Smooth muscle cell (in vitro differentiated cells): ENCODE measurements around the gene MTHFD2. TPM values are rescaled to one million over a fixed set of nuclear protein-coding genes. Genes with fewer than 3 reads are reported as not detected.
A peak's percentile ranks its signal among the peaks of the same experiment; 100 is the strongest.

Source experiments
- DNase-seq: peaks from one replicate; lab custom pipeline; 2025; ENCODE audit not compliant: unreplicated experiment; lab: John Stamatoyannopoulos, UW
- H2AFZ ChIP-seq: fragments of 200-600 bp; sonication (generic); 2 replicates; pipeline ENCODE4 v1.6.0; 2016; ENCODE audit warnings: antibody characterized with exemption, low read depth, mild to moderate bottlenecking
- H3F3A ChIP-seq: fragments of 200-600 bp; sonication (generic); 2 replicates; pipeline ENCODE4 v1.6.0; 2017; ENCODE audit warnings: antibody characterized with exemption, low read depth
- H3K27ac ChIP-seq: fragments of 200-600 bp; sonication (generic); 2 replicates; pipeline ENCODE4 v1.5.1; 2016; ENCODE audit warnings: low read depth, mild to moderate bottlenecking
- H3K27me3 ChIP-seq: fragments of 200-600 bp; sonication (generic); 2 replicates; pipeline ENCODE4 v1.6.1; 2016; ENCODE audit warnings: low read depth, mild to moderate bottlenecking
- H3K36me3 ChIP-seq: fragments of 200-600 bp; sonication (generic); 2 replicates; pipeline ENCODE4 v1.5.1; 2016; ENCODE audit warnings: low read depth
- H3K4me1 ChIP-seq: fragments of 200-600 bp; sonication (generic); 2 replicates; pipeline ENCODE4 v1.5.1; 2016; ENCODE audit warnings: low read depth
- H3K4me2 ChIP-seq: fragments of 200-600 bp; sonication (generic); 2 replicates; pipeline ENCODE4 v1.6.0; 2016; ENCODE audit warnings: mild to moderate bottlenecking
- H3K4me3 ChIP-seq: fragments of 200-600 bp; sonication (generic); 2 replicates; pipeline ENCODE4 v1.5.1; 2016; ENCODE audit warnings: mild to moderate bottlenecking
- H3K79me2 ChIP-seq: fragments of 200-600 bp; sonication (generic); 2 replicates; pipeline ENCODE4 v1.6.0; 2016; ENCODE audit warnings: low read depth, mild to moderate bottlenecking
- H3K9ac ChIP-seq: fragments of 200-600 bp; sonication (generic); 2 replicates; pipeline ENCODE4 v1.6.0; 2016; ENCODE audit warnings: low read depth
- H3K9me3 ChIP-seq: fragments of 200-600 bp; sonication (generic); replicated peaks from 2 replicates; pipeline ENCODE4 v1.5.1; 2016; ENCODE audit warnings: low read depth
- H4K20me1 ChIP-seq: fragments of 200-600 bp; sonication (generic); 2 replicates; pipeline ENCODE4 v1.6.0; 2016; ENCODE audit warnings: low read depth
- WGBS: methylation state at CpG from one replicate; pipeline ENCODE4 v1.1.7; 2016; ENCODE audit warnings: low lambda C conversion rate; 5-methylcytosine and 5-hydroxymethylcytosine counted together
- polyA plus RNA-seq: library from polyadenylated mRNA; unstranded; fragments of >200 nt; fragmentation: Nextera tagmentation; extraction: Ambion mirVana; gene quantifications from 2 replicates; pipeline ENCODE4 v1.2.1, GENCODE V29; 2016
- total RNA-seq: library from RNA; depleted of rRNA; stranded (reverse); fragments of >200 nt; gene quantifications from 2 replicates; pipeline ENCODE4 v1.2.3, GENCODE V29; 2014
- TF ChIP-seq, protein P1 (sequence below): fragments of 200-600 bp; sonication (generic); IDR thresholded peaks from 2 replicates; pipeline ENCODE4 v1.5.1; 2017; ENCODE audit warnings: borderline replicate concordance, mild to moderate bottlenecking, antibody characterized with exemption; ENCODE audit not compliant: insufficient read depth, poor library complexity, severe bottlenecking

The MTHFD2 gene
- total and polyA plus RNA-seq, 2 experiments from 2014 or later, result 63.6 to 136 TPM

GRCh38 chr2:74264281-74264680 lies 65.9 kb downstream of the MTHFD2 start:
- Histone ChIP-seq H3K9ac (no peak overlapping the region), H3K4me3 (no peak overlapping the region), H3F3A (no peaks in the 10 kb centered on the region), H3K27me3 (peaks cover 3% of the 10 kb centered on the region), H3K79me2 (no peaks in the 10 kb centered on the region), H3K4me1 (no peaks in the 10 kb centered on the region), H3K9me3 (no peaks in the 10 kb centered on the region), H3K27ac (no peak overlapping the region), H2AFZ (no peak overlapping the region), H3K36me3 (no peaks in the 10 kb centered on the region), H4K20me1 (no peaks in the 10 kb centered on the region), H3K4me2 (no peak overlapping the region)
- DNase-seq, result no peak
- 68% methylated on average over 1 of the region's 1 CpG for WGBS
- TF ChIP-seq, protein P1, sequence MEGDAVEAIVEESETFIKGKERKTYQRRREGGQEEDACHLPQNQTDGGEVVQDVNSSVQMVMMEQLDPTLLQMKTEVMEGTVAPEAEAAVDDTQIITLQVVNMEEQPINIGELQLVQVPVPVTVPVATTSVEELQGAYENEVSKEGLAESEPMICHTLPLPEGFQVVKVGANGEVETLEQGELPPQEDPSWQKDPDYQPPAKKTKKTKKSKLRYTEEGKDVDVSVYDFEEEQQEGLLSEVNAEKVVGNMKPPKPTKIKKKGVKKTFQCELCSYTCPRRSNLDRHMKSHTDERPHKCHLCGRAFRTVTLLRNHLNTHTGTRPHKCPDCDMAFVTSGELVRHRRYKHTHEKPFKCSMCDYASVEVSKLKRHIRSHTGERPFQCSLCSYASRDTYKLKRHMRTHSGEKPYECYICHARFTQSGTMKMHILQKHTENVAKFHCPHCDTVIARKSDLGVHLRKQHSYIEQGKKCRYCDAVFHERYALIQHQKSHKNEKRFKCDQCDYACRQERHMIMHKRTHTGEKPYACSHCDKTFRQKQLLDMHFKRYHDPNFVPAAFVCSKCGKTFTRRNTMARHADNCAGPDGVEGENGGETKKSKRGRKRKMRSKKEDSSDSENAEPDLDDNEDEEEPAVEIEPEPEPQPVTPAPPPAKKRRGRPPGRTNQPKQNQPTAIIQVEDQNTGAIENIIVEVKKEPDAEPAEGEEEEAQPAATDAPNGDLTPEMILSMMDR, result no peak

- H3K4me3 ChIP-seq, result no peak overlapping the region
- no peaks in the 10 kb centered on the region for H3K4me1 ChIP-seq
- no peak overlapping the region for H3K27ac ChIP-seq
- no peaks in the 10 kb centered on the region for H3K9me3 ChIP-seq
- H3K36me3 ChIP-seq, result no peaks in the 10 kb centered on the region
- TF ChIP-seq, protein P1, result peak; percentile 3
- H3F3A ChIP-seq, result no peaks in the 10 kb centered on the region
- no peak for DNase-seq
- H3K79me2 ChIP-seq, result no peaks in the 10 kb centered on the region
- no peak overlapping the region for H3K4me2 ChIP-seq
- peaks cover 9% of the 10 kb centered on the region for H3K27me3 ChIP-seq
- H3K9ac ChIP-seq, result no peak overlapping the region
- H4K20me1 ChIP-seq, result no peaks in the 10 kb centered on the region
- 73% methylated on average over 4 of the region's 4 CpGs for WGBS
- H2AFZ ChIP-seq, result no peak overlapping the region
These were observed 68.7 kb downstream of the MTHFD2 start for GRCh38 chr2:74267068-74267467.

Other genes starting within 250 kb of the MTHFD2 start
- gene TET3, start 213.7 kb upstream of the MTHFD2 start, total RNA-seq, result 10.4 and 12.7 TPM in 2 replicates
- 3.2 TPM in 2 replicates for gene TET3, start 213.7 kb upstream of the MTHFD2 start, polyA plus RNA-seq
- 87.5 and 99.7 TPM in 2 replicates for gene BOLA3, start 50.7 kb upstream of the MTHFD2 start, total RNA-seq
- gene BOLA3, start 50.7 kb upstream of the MTHFD2 start, polyA plus RNA-seq, result 93.8 and 100 TPM in 2 replicates
- gene MOB1A, start 19.7 kb upstream of the MTHFD2 start, total RNA-seq, result 98.1 and 140 TPM in 2 replicates
- gene MOB1A, start 19.7 kb upstream of the MTHFD2 start, polyA plus RNA-seq, result 41.5 and 45.2 TPM in 2 replicates
- 0.99 and 3.1 TPM in 2 replicates for gene SLC4A5, start 144.8 kb downstream of the MTHFD2 start, total RNA-seq
- 0.46 and 1.5 TPM in 2 replicates for gene SLC4A5, start 144.8 kb downstream of the MTHFD2 start, polyA plus RNA-seq
- 60.7 and 65.8 TPM in 2 replicates for gene DCTN1, start 181.7 kb downstream of the MTHFD2 start, total RNA-seq
- gene DCTN1, start 181.7 kb downstream of the MTHFD2 start, polyA plus RNA-seq, result 98.3 and 105 TPM in 2 replicates
- gene C2orf81, start 223.0 kb downstream of the MTHFD2 start, total RNA-seq, result 0.54 and 1.3 TPM in 2 replicates
- gene C2orf81, start 223.0 kb downstream of the MTHFD2 start, polyA plus RNA-seq, result 2.4 and 3.5 TPM in 2 replicates
- 35.0 and 52.3 TPM in 2 replicates for gene WDR54, start 223.1 kb downstream of the MTHFD2 start, total RNA-seq
- 59.2 and 84.5 TPM in 2 replicates for gene WDR54, start 223.1 kb downstream of the MTHFD2 start, polyA plus RNA-seq
- gene RTKN, start 243.3 kb downstream of the MTHFD2 start, total RNA-seq, result 31.4 and 32.5 TPM in 2 replicates
- gene RTKN, start 243.3 kb downstream of the MTHFD2 start, polyA plus RNA-seq, result 60.5 and 69.7 TPM in 2 replicates